ENCODE measurements around the gene FAM78B. TPM values are rescaled to one million over a fixed set of nuclear protein-coding genes. Genes with fewer than 3 reads are reported as not detected.

The FAM78B gene
- total and polyA plus RNA-seq, 2 of the 8 experiments (the other 6 are each of a cell fraction or from before 2014, with no cell fraction given), result 2.3 to 3.6 TPM

GRCh38 chr1:166090244-166090643 is 76.6 kb downstream of the FAM78B start:
- Histone ChIP-seq H3K23me2 (ENCODE audit: low read depth, low read length) (no peaks in the 10 kb centered on the region), H3K18ac (ENCODE audit: extremely low read depth, low read length) (no peak overlapping the region), H2BK5ac (ENCODE audit: low read depth, low read length) (no peak overlapping the region), H3K4me2 (ENCODE audit: insufficient read depth in 1 of 2, low read depth in 2 of 2, low read length in 2 of 2) (no peak overlapping the region), H2BK120ac (replicated peaks; ENCODE audit: low read depth, low read length) (no peak overlapping the region), H2BK12ac (ENCODE audit: low read depth, low read length) (no peak overlapping the region), H3K36me3 (ENCODE audit: control insufficient read depth in 2 of 4, insufficient read depth in 4 of 4, low read length in 3 of 4) (no peaks in the 10 kb centered on the region), H3K23ac (ENCODE audit: insufficient read length) (no peak overlapping the region), H3K4me3 (ENCODE audit: extremely low read depth in 1 of 4, insufficient read depth in 2 of 4, low read depth in 3 of 4, low read length in 4 of 4) (no peak overlapping the region), H4K20me1 (replicated peaks in 1 of 2; ENCODE audit: control insufficient read depth in 1 of 2, insufficient read depth in 2 of 2, low read length in 2 of 2) (no peaks in the 10 kb centered on the region), H4K8ac (ENCODE audit: extremely low read depth, insufficient read depth, low read length) (no peak overlapping the region), H3K14ac (ENCODE audit: insufficient read length) (no peak overlapping the region), H2BK15ac (ENCODE audit: low read length) (no peak overlapping the region), H3K27me3 (replicated peaks in 1 of 4; ENCODE audit: control insufficient read depth in 3 of 4, extremely low read depth in 1 of 4, insufficient read depth in 3 of 4, low read length in 3 of 4) (no peaks in the 10 kb centered on the region), H2BK20ac (ENCODE audit: low read length) (no peak overlapping the region), H3K4ac (replicated peaks; ENCODE audit: insufficient read length, low read depth, low read length) (no peak overlapping the region), H2AFZ (ENCODE audit: low read length) (no peak overlapping the region), H3K9me3 (ENCODE audit: insufficient read depth in 2 of 2, low read depth in 1 of 2, low read length in 1 of 2) (no peaks in the 10 kb centered on the region; a peak in 1 of 4 replicates), H2AK5ac (ENCODE audit: low read depth, low read length) (no peak overlapping the region), H4K91ac (replicated peaks; ENCODE audit: insufficient read length, low read length) (no peak overlapping the region), H3K9ac (replicated peaks in 1 of 4; ENCODE audit: extremely low read depth in 1 of 4, low read depth in 3 of 4, low read length in 3 of 4) (no peak overlapping the region), H3K27ac (ENCODE audit: low read depth, low read length) (no peak overlapping the region), H3K79me2 (ENCODE audit: control insufficient read depth in 1 of 2, insufficient read depth in 2 of 2, low read length in 2 of 2) (no peaks in the 10 kb centered on the region), H3K79me1 (ENCODE audit: low read depth, low read length) (no peaks in the 10 kb centered on the region), H3K56ac (replicated peaks; ENCODE audit: insufficient read length, low read depth, low read length) (no peak overlapping the region), H4K5ac (ENCODE audit: insufficient read length, low read depth, low read length) (no peak overlapping the region), H3K4me1 (replicated peaks in 1 of 4; ENCODE audit: control insufficient read depth in 3 of 4, insufficient read depth in 4 of 4, low read length in 3 of 4) (no peaks in the 10 kb centered on the region)
- FAIRE-seq, result no peak
- WGBS, 2 experiments (ENCODE audit: extremely low coverage in 1 of 2, insufficient coverage in 1 of 2, insufficient read length in 1 of 2, insufficient replicate concordance in 2 of 2, low coverage in 1 of 2, low lambda C conversion rate in 2 of 2, missing lambda C conversion rate in 1 of 2), result 85% methylated on average over 4 of the region's 4 CpGs; no CpG with 5 or more reads in 1 of the 2 experiments
- CTCF ChIA-PET (ENCODE audit: partially characterized antibody), result interaction anchor here (1.1 to 2.2 kb wide), 6 partner anchors 18 to 387 kb away, joined by 3 to 11 read pairs (median 4); no protein-coding TSS in a partner anchor
- DNase-seq (ENCODE audit: low read depth in 1 of 2, low spot score in 2 of 2), result no peak
- POLR2A ChIA-PET (ENCODE audit: partially characterized antibody), result no interaction called here
- TF ChIP-seq BCL11A (IDR thresholded peaks at IDR 0.05; ENCODE audit: low read depth in 2 of 2, low read length in 2 of 2), result no peak
- no peak for TF ChIP-seq MAFK (IDR thresholded peaks at IDR 0.05; ENCODE audit: low read depth, low read length)
- TF ChIP-seq USF2 (IDR thresholded peaks at IDR 0.05; ENCODE audit: low read length), result no peak
- no peak for TF ChIP-seq HDAC2 (IDR thresholded peaks at IDR 0.05; ENCODE audit: borderline replicate concordance in 1 of 2, low read depth in 2 of 2, low read length in 2 of 2)
- no peak for TF ChIP-seq SUZ12 (IDR thresholded peaks at IDR 0.05; ENCODE audit: low read length)
- TF ChIP-seq JUND (IDR thresholded peaks at IDR 0.05; ENCODE audit: low read length), result no peak
- TF ChIP-seq POLR2AphosphoS5 (IDR thresholded peaks at IDR 0.05; ENCODE audit: low read depth, low read length), result no peak
- no peak for TF ChIP-seq E2F6 (IDR thresholded peaks at IDR 0.05)
